ENCODE measurements around the gene AP2M1. TPM values are rescaled to one million over a fixed set of nuclear protein-coding genes. Genes with fewer than 3 reads are reported as not detected.

Gene AP2M1
- total and polyA plus RNA-seq, 2 of the 13 experiments (the other 11 are each of a cell fraction or from before 2014, with no cell fraction given), result 126 to 146 TPM

- in situ Hi-C loops (cut with HindIII; ENCODE audit: extremely low pct_ligation_motif_present, low pct_unique_long_range_greater_than_20kb), result no loop called here
- H3K36me3 ChIP-seq (replicated peaks in 1 of 2; ENCODE audit: control insufficient read depth in 1 of 2, insufficient read depth in 2 of 2, low read length in 2 of 2), result peaks cover 43 to 75% of the 10 kb centered on the region in 2 experiments; a peak in 4 of 5 replicates
- POLR2A ChIA-PET, result interaction anchor here (1.0 to 1.6 kb wide), 2 partner anchors 9 to 21 kb away, joined by 3 read pairs; partner anchors contain the start of genes ABCF3 and DVL3
Measured at GRCh38 chr3:184164648-184165330, 9.9 kb upstream of the AP2M1 start.

More at GRCh38 chr3:184164648-184165330, 9.9 kb upstream of the AP2M1 start:
- H3K79me2 ChIP-seq (ENCODE audit: insufficient read depth, low read length), result peaks cover 26% of the 10 kb centered on the region
- peaks cover 16% of the 10 kb centered on the region for H4K20me1 ChIP-seq (ENCODE audit: insufficient read depth, low read length)
- no peak overlapping the region for H3K4me3 ChIP-seq (replicated peaks in 1 of 3; ENCODE audit: insufficient read depth in 1 of 3, low read depth in 2 of 3, low read length in 3 of 3)
- H3K27me3 ChIP-seq (ENCODE audit: control insufficient read depth in 1 of 2, insufficient read depth in 2 of 2, low read length in 2 of 2), result no peaks in the 10 kb centered on the region
- H3K4me2 ChIP-seq (ENCODE audit: low read depth, low read length), result no peak overlapping the region
- BruUV-seq (replicated peaks), result no TSS peak
- H3K9ac ChIP-seq (ENCODE audit: insufficient read depth, low read depth, low read length), result no peak overlapping the region
- no peaks in the 10 kb centered on the region for H3K9me3 ChIP-seq (ENCODE audit: low read length)
- WGBS (ENCODE audit: low lambda C conversion rate), result 98% methylated on average over 15 of the region's 16 CpGs
- no peak overlapping the region for H2AFZ ChIP-seq (ENCODE audit: low read length)
- intact Hi-C loops (cut with micrococcal nuclease; ENCODE audit: unreplicated experiment), result no loop called here
- ATAC-seq, result no peak
- DNase-seq (ENCODE audit: low spot score), result no peak
- TF ChIP-seq BCL6 (CRISPR knock-in tag; IDR thresholded peaks at IDR 0.05), result no peak
- no peak for TF ChIP-seq NFIB (CRISPR knock-in tag; IDR thresholded peaks at IDR 0.05; ENCODE audit: borderline replicate concordance)
- TF ChIP-seq KDM5A (IDR thresholded peaks at IDR 0.05; ENCODE audit: borderline replicate concordance, low read length), result no peak
- no peak for TF ChIP-seq ZNF121 (CRISPR knock-in tag; IDR thresholded peaks at IDR 0.05)
- no peak for TF ChIP-seq ZNF720 (CRISPR knock-in tag; IDR thresholded peaks at IDR 0.05)
- TF ChIP-seq LRRFIP1 (CRISPR knock-in tag; conservative IDR thresholded peaks at IDR 0.05), result no peak
- TF ChIP-seq KLF15 (CRISPR knock-in tag; IDR thresholded peaks at IDR 0.05; ENCODE audit: borderline replicate concordance), result no peak
- no peak for TF ChIP-seq SMAD1 (CRISPR knock-in tag; IDR thresholded peaks at IDR 0.05; ENCODE audit: borderline replicate concordance, low read depth)
- no peak for TF ChIP-seq ZNF230 (CRISPR knock-in tag; IDR thresholded peaks at IDR 0.05)
- TF ChIP-seq ZNF333 (CRISPR knock-in tag; IDR thresholded peaks at IDR 0.05; ENCODE audit: borderline replicate concordance), result no peak
- no peak for TF ChIP-seq ZNF160 (CRISPR knock-in tag; IDR thresholded peaks at IDR 0.05)
- no peak for TF ChIP-seq PREB (CRISPR knock-in tag; IDR thresholded peaks at IDR 0.05)
- TF ChIP-seq HNRNPUL1 (IDR thresholded peaks at IDR 0.05; ENCODE audit: low read depth, low read length), result no peak
- no peak for TF ChIP-seq ZBTB20 (CRISPR knock-in tag; IDR thresholded peaks at IDR 0.05; ENCODE audit: borderline replicate concordance, low read depth)
- H3K4me1 ChIP-seq (ENCODE audit: insufficient read depth, low read length), result peaks cover 12% of the 10 kb centered on the region
- no peak overlapping the region for H3K27ac ChIP-seq (ENCODE audit: extremely low read length, insufficient read depth, low read length)
- FAIRE-seq, result no peak
- CTCF ChIA-PET (ENCODE audit: low intra/inter-chr PET ratio, low total read pairs), result no interaction called here
